ENCODE results near the gene TRPM2.

- TF ChIP-seq CTCF (conservative IDR thresholded peaks at IDR 0.05; ENCODE audit: low read depth, low read length) (no peak), RCOR1 (IDR thresholded peaks at IDR 0.05; ENCODE audit: insufficient replicate concordance, low read length) (no peak), FOS (IDR thresholded peaks at IDR 0.05; ENCODE audit: low read depth, low read length) (no peak), MXI1 (IDR thresholded peaks at IDR 0.05; ENCODE audit: borderline replicate concordance, low read depth, low read length) (no peak), POLR2A (IDR thresholded peaks at IDR 0.05; ENCODE audit: low read depth, low read length) (no peak), RFX5 (IDR thresholded peaks at IDR 0.05; ENCODE audit: low read depth, low read length) (no peak), MAFK (IDR thresholded peaks at IDR 0.05; ENCODE audit: low read depth, low read length) (no peak), RAD21 (IDR thresholded peaks at IDR 0.05; ENCODE audit: low read length) (no peak), USF2 (IDR thresholded peaks at IDR 0.05; ENCODE audit: low read depth, low read length) (no peak), MAZ (IDR thresholded peaks at IDR 0.05; ENCODE audit: borderline replicate concordance, low read depth, low read length) (no peak), CHD1 (IDR thresholded peaks at IDR 0.05; ENCODE audit: low read depth, low read length) (no peak)
These were observed 136.5 kb downstream of the TRPM2 start for GRCh38 chr21:44489962-44490361.

All from IMR-90 (cell line).